ENCODE data around the gene EIF4G3. TPM values are rescaled to one million over a fixed set of nuclear protein-coding genes. Genes with fewer than 3 reads are reported as not detected.

The EIF4G3 gene
- total RNA-seq, 4 donors from 2014 or later = 42.1 to 63.2 (median 43.5) TPM

- peaks cover 18 to 25% of the 10 kb centered on the region in 2 donors for H3K4me1 ChIP-seq
- H3K9me3 ChIP-seq = no peaks in the 10 kb centered on the region
- no peak for ATAC-seq
- no peak for TF ChIP-seq POLR2A (IDR thresholded peaks at IDR 0.05)
- no peak for TF ChIP-seq CTCF (IDR thresholded peaks at IDR 0.05 in 4 of 5, conservative IDR thresholded peaks at IDR 0.05 in 1 of 5)
- H3K4me3 ChIP-seq = no peak overlapping the region
- intact Hi-C loops (cut with DNase I; ENCODE audit: low total_unique reads) = no loop called here
- H3K36me3 ChIP-seq = peaks cover 0 to 12% of the 10 kb centered on the region in 2 donors
- in situ Hi-C loops (cut with MboI; ENCODE audit: low sequenced_read_pairs in 4 of 4) = loop anchor here in 3 of 4 donors (10.0 to 25.0 kb wide), 2 partner anchors 206 to 209 kb away; partner anchors contain the start of gene EIF4G3 (in 2 of the 3)
- H3K27me3 ChIP-seq = no peaks in the 10 kb centered on the region
- no peak overlapping the region for H3K27ac ChIP-seq
- DNase-seq = no peak
These were observed 198.3 kb downstream of the EIF4G3 start for GRCh38 chr1:20978413-20978812.

- peaks cover 4 to 8% of the 10 kb centered on the region in 2 donors for H3K4me1 ChIP-seq
- peaks cover 0 to 35% of the 10 kb centered on the region in 2 donors for H3K36me3 ChIP-seq
- ATAC-seq = no peak
- H3K27me3 ChIP-seq = no peaks in the 10 kb centered on the region
- no peak overlapping the region for H3K27ac ChIP-seq
- DNase-seq = no peak
- TF ChIP-seq CTCF (IDR thresholded peaks at IDR 0.05 in 4 of 5, conservative IDR thresholded peaks at IDR 0.05 in 1 of 5) (no peak), POLR2A (IDR thresholded peaks at IDR 0.05) (no peak)
- no peak overlapping the region for H3K4me3 ChIP-seq
- no peaks in the 10 kb centered on the region for H3K9me3 ChIP-seq
- intact Hi-C loops (cut with DNase I; ENCODE audit: low total_unique reads) (no loop called here), in situ Hi-C loops (cut with MboI; ENCODE audit: low sequenced_read_pairs in 4 of 4) (loop anchor here in 3 of 4 donors (10.0 to 25.0 kb wide), 2 partner anchors 209 to 212 kb away; partner anchors contain the start of gene EIF4G3 (in 2 of the 3))
These were observed 201.0 kb downstream of the EIF4G3 start for GRCh38 chr1:20975668-20976067.

- intact Hi-C loops (cut with DNase I; ENCODE audit: low total_unique reads) (no loop called here), in situ Hi-C loops (cut with MboI; ENCODE audit: low sequenced_read_pairs in 4 of 4) (loop anchor here in 3 of 4 donors (10.0 to 25.0 kb wide), 2 partner anchors 210 to 212 kb away; partner anchors contain the start of gene EIF4G3 (in 2 of the 3))
- Histone ChIP-seq H3K4me3 (no peak overlapping the region), H3K27me3 (no peaks in the 10 kb centered on the region), H3K4me1 (peaks cover 4 to 8% of the 10 kb centered on the region in 2 donors), H3K27ac (no peak overlapping the region), H3K36me3 (peaks cover 0 to 29% of the 10 kb centered on the region in 2 donors), H3K9me3 (no peaks in the 10 kb centered on the region)
- no peak for TF ChIP-seq POLR2A (IDR thresholded peaks at IDR 0.05)
- TF ChIP-seq CTCF (IDR thresholded peaks at IDR 0.05 in 4 of 5, conservative IDR thresholded peaks at IDR 0.05 in 1 of 5) = no peak
- no peak for DNase-seq
- no peak for ATAC-seq
These were observed 201.7 kb downstream of the EIF4G3 start for GRCh38 chr1:20974951-20975350.

GRCh38 chr1:20974069-20974468 is 202.6 kb downstream of the EIF4G3 start:
- intact Hi-C loops (cut with DNase I; ENCODE audit: low total_unique reads) (no loop called here), in situ Hi-C loops (cut with MboI; ENCODE audit: low sequenced_read_pairs in 4 of 4) (loop anchor here in 1 of 4 donors (10.0 kb wide), 1 partner anchor 211 kb away; no protein-coding TSS in a partner anchor)

More at GRCh38 chr1:20974069-20974468, 202.6 kb downstream of the EIF4G3 start:
- peaks cover under 1% of the 10 kb centered on the region in 2 donors for H3K4me1 ChIP-seq
- ATAC-seq (no peak), DNase-seq (no peak)
- TF ChIP-seq POLR2A (IDR thresholded peaks at IDR 0.05) (no peak), CTCF (IDR thresholded peaks at IDR 0.05 in 4 of 5, conservative IDR thresholded peaks at IDR 0.05 in 1 of 5) (no peak)
- no peaks in the 10 kb centered on the region for H3K27me3 ChIP-seq
- no peak overlapping the region for H3K4me3 ChIP-seq
- peaks cover 0 to 26% of the 10 kb centered on the region in 2 donors for H3K36me3 ChIP-seq
- H3K27ac ChIP-seq = no peak overlapping the region
- H3K9me3 ChIP-seq = no peaks in the 10 kb centered on the region

Measured in gastrocnemius medialis (tissue), 4 donors.